WTC11 (cell line): ENCODE results near the gene UBR2. TPM values are rescaled to one million over a fixed set of nuclear protein-coding genes. Genes with fewer than 3 reads are reported as not detected.
A peak's percentile ranks its signal among the peaks of the same experiment; 100 is the strongest.

Experiments
- ATAC-seq: fragments of 200-7000 bp; cut with Tn5 transposase; 2 replicates; pipeline ENCODE4 v1.10.0; 2021; ENCODE audit warnings: mild to moderate bottlenecking, moderate library complexity
- CTCF ChIA-PET: fragments of 300-600 bp; sonication (Branson Sonifier 250); formaldehyde crosslinking; loops from one replicate; lab custom pipeline; 2021; ENCODE audit warnings: antibody characterized with exemption; lab: Charles Lee
- POLR2A ChIA-PET: fragments of 350-600 bp; sonication (Branson Sonifier 250); formaldehyde crosslinking; loops from one replicate; lab custom pipeline; 2021; ENCODE audit warnings: antibody characterized with exemption; lab: Charles Lee
- DNase-seq: peaks from one replicate; pipeline ENCODE4 v3.0.0; 2021; ENCODE audit warnings: low spot score
- H3K27ac Mint-ChIP-seq: 2 replicates; pipeline ENCODE4 v1.8.0; 2021; ENCODE audit warnings: mixed read lengths
- H3K27me3 Mint-ChIP-seq: 2 replicates; pipeline ENCODE4 v1.8.0; 2021; ENCODE audit warnings: low read depth, mild to moderate bottlenecking, moderate library complexity, mixed read lengths
- H3K36me3 Mint-ChIP-seq: 2 replicates; pipeline ENCODE4 v1.8.0; 2021; ENCODE audit warnings: mixed read lengths
- H3K4me1 Mint-ChIP-seq: 2 replicates; pipeline ENCODE4 v1.8.0; 2022; ENCODE audit warnings: mixed read lengths
- H3K4me3 Mint-ChIP-seq: 2 replicates; pipeline ENCODE4 v1.8.0; 2021; ENCODE audit warnings: mild to moderate bottlenecking, moderate library complexity, mixed read lengths
- H3K9me3 Mint-ChIP-seq: 2 replicates; pipeline ENCODE4 v1.8.0; 2021; ENCODE audit warnings: mixed read lengths
- ATF1 ChIP-seq: sonication (generic); formaldehyde crosslinking; IDR thresholded peaks from 2 replicates; pipeline ENCODE4 v1.8.1; 2023; ENCODE audit warnings: mild to moderate bottlenecking, moderate library complexity, missing genetic modification reagents
- CBFB ChIP-seq: sonication (generic); formaldehyde crosslinking; IDR thresholded peaks from 2 replicates; pipeline ENCODE4 v1.8.1; 2022; ENCODE audit warnings: mild to moderate bottlenecking, low read depth, missing genetic modification reagents
- ELF4 ChIP-seq: sonication (generic); formaldehyde crosslinking; IDR thresholded peaks from 2 replicates; pipeline ENCODE4 v1.8.1; 2022; ENCODE audit warnings: low read depth, mild to moderate bottlenecking, moderate library complexity, missing genetic modification reagents
- EMX1 ChIP-seq: fragments of 250-450 bp; sonication (Bioruptor Pico); IDR thresholded peaks from 2 replicates; pipeline ENCODE4 v1.8.0; 2021; ENCODE audit warnings: mild to moderate bottlenecking
- ETV6 ChIP-seq: sonication (generic); formaldehyde crosslinking; IDR thresholded peaks from 2 replicates; pipeline ENCODE4 v1.8.1; 2022; ENCODE audit warnings: mild to moderate bottlenecking, missing genetic modification reagents
- FOXP1 ChIP-seq: sonication (generic); formaldehyde crosslinking; IDR thresholded peaks from 2 replicates; pipeline ENCODE4 v1.8.0; 2022; ENCODE audit warnings: missing genetic modification reagents, mild to moderate bottlenecking, moderate library complexity, borderline replicate concordance
- IRF1 ChIP-seq: sonication (generic); formaldehyde crosslinking; IDR thresholded peaks from 2 replicates; pipeline ENCODE4 v1.8.0; 2023; ENCODE audit warnings: missing genetic modification reagents
- IRF2 ChIP-seq: sonication (generic); formaldehyde crosslinking; IDR thresholded peaks from 2 replicates; pipeline ENCODE4 v1.8.0; 2022; ENCODE audit warnings: low read depth, missing genetic modification reagents, borderline replicate concordance
- MYBL2 ChIP-seq: sonication (generic); formaldehyde crosslinking; IDR thresholded peaks from 2 replicates; pipeline ENCODE4 v1.8.1; 2023; ENCODE audit warnings: mild to moderate bottlenecking, moderate library complexity, missing genetic modification reagents
- NFYB ChIP-seq: sonication (generic); formaldehyde crosslinking; conservative IDR thresholded peaks from 2 replicates; pipeline ENCODE4 v1.8.0; 2022; ENCODE audit warnings: low read depth, missing genetic modification reagents
- PREB ChIP-seq: sonication (generic); formaldehyde crosslinking; IDR thresholded peaks from 2 replicates; pipeline ENCODE4 v1.8.1; 2022; ENCODE audit warnings: mild to moderate bottlenecking, missing genetic modification reagents, moderate library complexity, borderline replicate concordance
- RELA ChIP-seq: sonication (generic); formaldehyde crosslinking; IDR thresholded peaks from 2 replicates; pipeline ENCODE4 v1.8.1; 2022; ENCODE audit warnings: missing genetic modification reagents, mild to moderate bottlenecking, borderline replicate concordance
- SMAD4 ChIP-seq: sonication (generic); formaldehyde crosslinking; IDR thresholded peaks from 2 replicates; pipeline ENCODE4 v1.8.0; 2022; ENCODE audit warnings: mild to moderate bottlenecking, missing genetic modification reagents
- SOX15 ChIP-seq: fragments of 250-450 bp; sonication (Bioruptor Pico); IDR thresholded peaks from 2 replicates; pipeline ENCODE4 v1.9.0; 2021; ENCODE audit warnings: mild to moderate bottlenecking
- TEAD1 ChIP-seq: sonication (generic); formaldehyde crosslinking; IDR thresholded peaks from 2 replicates; pipeline ENCODE4 v1.8.0; 2022; ENCODE audit warnings: mild to moderate bottlenecking, missing genetic modification reagents
- TP53 ChIP-seq: sonication (generic); formaldehyde crosslinking; IDR thresholded peaks from 2 replicates; pipeline ENCODE4 v1.8.1; 2023; ENCODE audit warnings: mild to moderate bottlenecking, missing genetic modification reagents
- ZNF232 ChIP-seq: sonication (generic); formaldehyde crosslinking; IDR thresholded peaks from 2 replicates; pipeline ENCODE4 v1.8.0; 2022; ENCODE audit warnings: mild to moderate bottlenecking, missing genetic modification reagents
- ZNF396 ChIP-seq: fragments of 250-450 bp; sonication (Bioruptor Pico); IDR thresholded peaks from 2 replicates; pipeline ENCODE4 v1.8.0; 2021; ENCODE audit warnings: mild to moderate bottlenecking, moderate library complexity, borderline replicate concordance
- ZNF425 ChIP-seq: fragments of 250-450 bp; sonication (Bioruptor Pico); conservative IDR thresholded peaks from 2 replicates; pipeline ENCODE4 v1.9.0; 2021; ENCODE audit warnings: mild to moderate bottlenecking
- total RNA-seq: library from RNA; stranded (reverse); gene quantifications from 3 replicates; pipeline ENCODE4 v1.2.3, GENCODE V29; 2021
- TF ChIP-seq, protein P1 (sequence below): sonication (generic); formaldehyde crosslinking; IDR thresholded peaks from 2 replicates; pipeline ENCODE4 v1.8.1; 2022; ENCODE audit warnings: missing genetic modification reagents, borderline replicate concordance

The UBR2 gene
- total RNA-seq, 1 experiment from 2014 or later: 18.8 TPM

- H3K36me3 Mint-ChIP-seq: peaks cover 5% of the 10 kb centered on the region
- H3K4me3 Mint-ChIP-seq: no peak overlapping the region
- H3K4me1 Mint-ChIP-seq: no peaks in the 10 kb centered on the region
- H3K27ac Mint-ChIP-seq: no peak overlapping the region
- POLR2A ChIA-PET: interaction anchor here (0.6 kb wide), 1 partner anchor 320 kb away, joined by 5 read pairs; no protein-coding TSS in a partner anchor
- no peaks in the 10 kb centered on the region for H3K9me3 Mint-ChIP-seq
- no peak for ATAC-seq
- CTCF ChIA-PET: interaction anchor here (2.1 kb wide), 1 partner anchor 35 kb away, joined by 7 read pairs; no protein-coding TSS in a partner anchor
- no peaks in the 10 kb centered on the region for H3K27me3 Mint-ChIP-seq
- TF ChIP-seq SMAD4: no peak
- TF ChIP-seq IRF1 (CRISPR knock-in tag): no peak
- TF ChIP-seq FOXP1 (CRISPR knock-in tag): no peak
- TF ChIP-seq TP53 (CRISPR knock-in tag): no peak
- TF ChIP-seq ZNF396 (CRISPR knock-in tag): no peak
- no peak for TF ChIP-seq ETV6 (CRISPR knock-in tag)
- TF ChIP-seq MYBL2 (CRISPR knock-in tag): no peak
- no peak for DNase-seq
Measured at GRCh38 chr6:42696526-42697267, 132.9 kb downstream of the UBR2 start.

- H3K4me1 Mint-ChIP-seq: no peaks in the 10 kb centered on the region
- no peak overlapping the region for H3K4me3 Mint-ChIP-seq
- H3K27me3 Mint-ChIP-seq: no peaks in the 10 kb centered on the region
- ChIA-PET POLR2A (interaction anchor here (0.6 kb wide), 1 partner anchor 321 kb away, joined by 5 read pairs; no protein-coding TSS in a partner anchor), CTCF (interaction anchor here (0.6 to 2.2 kb wide), 3 partner anchors 11 to 148 kb away, joined by 3 to 7 read pairs (median 5); no protein-coding TSS in a partner anchor)
- DNase-seq (no peak), ATAC-seq (no peak)
- TF ChIP-seq ELF4 (no peak), MYBL2 (CRISPR knock-in tag) (no peak), CBFB (no peak), NFYB (CRISPR knock-in tag) (no peak), ZNF425 (CRISPR knock-in tag) (no peak), ATF1 (no peak)
- TF ChIP-seq, protein P1, sequence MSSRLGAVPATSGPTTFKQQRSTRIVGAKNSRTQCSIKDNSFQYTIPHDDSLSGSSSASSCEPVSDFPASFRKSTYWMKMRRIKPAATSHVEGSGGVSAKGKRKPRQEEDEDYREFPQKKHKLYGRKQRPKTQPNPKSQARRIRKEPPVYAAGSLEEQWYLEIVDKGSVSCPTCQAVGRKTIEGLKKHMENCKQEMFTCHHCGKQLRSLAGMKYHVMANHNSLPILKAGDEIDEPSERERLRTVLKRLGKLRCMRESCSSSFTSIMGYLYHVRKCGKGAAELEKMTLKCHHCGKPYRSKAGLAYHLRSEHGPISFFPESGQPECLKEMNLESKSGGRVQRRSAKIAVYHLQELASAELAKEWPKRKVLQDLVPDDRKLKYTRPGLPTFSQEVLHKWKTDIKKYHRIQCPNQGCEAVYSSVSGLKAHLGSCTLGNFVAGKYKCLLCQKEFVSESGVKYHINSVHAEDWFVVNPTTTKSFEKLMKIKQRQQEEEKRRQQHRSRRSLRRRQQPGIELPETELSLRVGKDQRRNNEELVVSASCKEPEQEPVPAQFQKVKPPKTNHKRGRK: no peak
- H3K36me3 Mint-ChIP-seq: peaks cover 5% of the 10 kb centered on the region
- no peaks in the 10 kb centered on the region for H3K9me3 Mint-ChIP-seq
- H3K27ac Mint-ChIP-seq: no peak overlapping the region
Measured at GRCh38 chr6:42697268-42697655, 133.4 kb downstream of the UBR2 start.

GRCh38 chr6:42698217-42698616 lies 134.4 kb downstream of the UBR2 start:
- ChIA-PET POLR2A (interaction anchor here (0.7 kb wide), 1 partner anchor 23 kb away, joined by 3 read pairs; no protein-coding TSS in a partner anchor), CTCF (interaction anchor here (0.7 to 2.2 kb wide), 7 partner anchors 10 to 446 kb away, joined by 3 to 7 read pairs (median 3); no protein-coding TSS in a partner anchor)

More at GRCh38 chr6:42698217-42698616, 134.4 kb downstream of the UBR2 start:
- Mint-ChIP-seq H3K9me3 (no peaks in the 10 kb centered on the region), H3K36me3 (no peaks in the 10 kb centered on the region), H3K4me1 (no peaks in the 10 kb centered on the region), H3K27me3 (no peaks in the 10 kb centered on the region)
- ATAC-seq (peak; percentile 73), DNase-seq (no peak)
- TF ChIP-seq IRF2 (no peak), SOX15 (CRISPR knock-in tag) (no peak), ZNF396 (CRISPR knock-in tag) (no peak), TEAD1 (CRISPR knock-in tag) (no peak), EMX1 (no peak), PREB (CRISPR knock-in tag) (no peak), RELA (CRISPR knock-in tag) (no peak), SMAD4 (no peak), ZNF232 (no peak), CBFB (no peak)
- TF ChIP-seq, all 79 proteins: peak for 0
- no peak overlapping the region for H3K4me3 Mint-ChIP-seq
- H3K27ac Mint-ChIP-seq: no peak overlapping the region
